H9 (cell line): Measurements from ENCODE around the gene RAD51. TPM values are rescaled to one million over a fixed set of nuclear protein-coding genes. Genes with fewer than 3 reads are reported as not detected.
"Not testable (repeated sequence)": the region's sequence is repeated elsewhere in the genome, so short reads cannot be mapped to it uniquely, and the experiment has no call there.

ENCODE experiments used
- DNase-seq: peaks from one replicate; pipeline ENCODE4 v3.0.0-alpha.2; 2017
- H2AFZ ChIP-seq: one replicate; pipeline ENCODE4 v1.6.1; 2013; ENCODE audit warnings: mild to moderate bottlenecking, low read length, control low read depth, moderate library complexity
- H2AK5ac ChIP-seq: 2 replicates; pipeline ENCODE4 v1.6.1; 2013; ENCODE audit warnings: low read length, control low read depth, mixed read lengths; ENCODE audit not compliant: insufficient read length
- H2BK120ac ChIP-seq: one replicate; pipeline ENCODE4 v1.6.1; 2013; ENCODE audit warnings: low read depth, mild to moderate bottlenecking, low read length, control low read depth, inconsistent platforms; ENCODE audit not compliant: poor library complexity, severe bottlenecking
- H2BK12ac ChIP-seq: 2 replicates; pipeline ENCODE4 v1.6.1; 2013; ENCODE audit warnings: low read length, control low read depth, mixed read lengths, low read depth; ENCODE audit not compliant: insufficient read length
- H2BK15ac ChIP-seq: 2 replicates; pipeline ENCODE4 v1.6.1; 2013; ENCODE audit warnings: low read depth, low read length, control low read depth
- H2BK20ac ChIP-seq: one replicate; pipeline ENCODE4 v1.6.1; 2013; ENCODE audit warnings: low read depth, mild to moderate bottlenecking, low read length, control low read depth, inconsistent platforms; ENCODE audit not compliant: poor library complexity, severe bottlenecking
- H2BK5ac ChIP-seq: 2 replicates; pipeline ENCODE4 v1.6.1; 2013; ENCODE audit warnings: low read length, control low read depth, mixed read lengths; ENCODE audit not compliant: insufficient read length
- H3K14ac ChIP-seq: 2 replicates; pipeline ENCODE4 v1.6.1; 2013; ENCODE audit warnings: low read length, control low read depth; ENCODE audit not compliant: insufficient read depth
- H3K18ac ChIP-seq: 2 replicates; pipeline ENCODE4 v1.6.1; 2013; ENCODE audit warnings: low read depth, mild to moderate bottlenecking, mixed read lengths, low read length, control low read depth; ENCODE audit not compliant: insufficient read length
- H3K23ac ChIP-seq: 2 replicates; pipeline ENCODE4 v1.6.1; 2013; ENCODE audit warnings: low read length, control low read depth, mixed read lengths, low read depth; ENCODE audit not compliant: insufficient read length
- H3K23me2 ChIP-seq: 2 replicates; pipeline ENCODE4 v1.6.1; 2013; ENCODE audit warnings: low read depth, mild to moderate bottlenecking, mixed read lengths, low read length, control low read depth; ENCODE audit not compliant: insufficient read length, poor library complexity, severe bottlenecking
- H3K27ac ChIP-seq: 2 replicates; pipeline ENCODE4 v1.5.1; 2013; ENCODE audit warnings: low read length, control low read depth, mixed read lengths, low read depth; ENCODE audit not compliant: insufficient read length
- H3K27me3 ChIP-seq: 2 replicates; pipeline ENCODE4 v1.6.1; 2013; ENCODE audit warnings: low read length, control low read depth, inconsistent platforms; ENCODE audit not compliant: insufficient read depth
- H3K4ac ChIP-seq: 2 replicates; pipeline ENCODE4 v1.6.1; 2013; ENCODE audit warnings: low read depth, mild to moderate bottlenecking, control low read depth, inconsistent platforms, low read length, moderate library complexity
- H3K4me1 ChIP-seq: 2 replicates; pipeline ENCODE4 v1.6.1; 2013; ENCODE audit warnings: low read length, control low read depth, inconsistent platforms; ENCODE audit not compliant: insufficient read depth
- H3K4me2 ChIP-seq: 2 replicates; pipeline ENCODE4 v1.6.1; 2013; ENCODE audit warnings: low read length, control low read depth, mixed read lengths; ENCODE audit not compliant: insufficient read length, insufficient read depth
- H3K56ac ChIP-seq: 2 replicates; pipeline ENCODE4 v1.6.1; 2013; ENCODE audit warnings: low read depth, mild to moderate bottlenecking, mixed read lengths, low read length, control low read depth; ENCODE audit not compliant: insufficient read length
- H3K79me1 ChIP-seq: 2 replicates; pipeline ENCODE4 v1.6.1; 2013; ENCODE audit warnings: low read depth, mild to moderate bottlenecking, moderate library complexity, low read length, control low read depth, inconsistent platforms; ENCODE audit not compliant: insufficient read depth, poor library complexity, severe bottlenecking
- H3K79me2 ChIP-seq: 2 replicates; pipeline ENCODE4 v1.6.1; 2013; ENCODE audit warnings: low read length, control low read depth, inconsistent platforms; ENCODE audit not compliant: insufficient read depth
- H3K9ac ChIP-seq: 2 replicates; pipeline ENCODE4 v1.6.1; 2013; ENCODE audit warnings: low read length, control low read depth, mixed read lengths; ENCODE audit not compliant: insufficient read length; ENCODE audit errors: extremely low read depth
- H3K9me3 ChIP-seq: one replicate; pipeline ENCODE4 v1.6.1; 2013; ENCODE audit warnings: low read depth, low read length, inconsistent platforms; ENCODE audit not compliant: control insufficient read depth
- H3T11ph ChIP-seq: one replicate; pipeline ENCODE4 v1.6.1; 2013; ENCODE audit warnings: mild to moderate bottlenecking, low read length, control low read depth, inconsistent platforms
- H4K20me1 ChIP-seq: one replicate; pipeline ENCODE4 v1.6.1; 2013; ENCODE audit not compliant: control insufficient read depth, insufficient read length, insufficient read depth
- H4K5ac ChIP-seq: 2 replicates; pipeline ENCODE4 v1.6.1; 2013; ENCODE audit warnings: low read depth, mild to moderate bottlenecking, mixed read lengths, low read length, control low read depth; ENCODE audit not compliant: insufficient read length
- H4K8ac ChIP-seq: replicated peaks from 2 replicates; pipeline ENCODE4 v1.6.1; 2013; ENCODE audit warnings: low read length, control low read depth, mixed read lengths, low read depth; ENCODE audit not compliant: insufficient read length
- H4K91ac ChIP-seq: 2 replicates; pipeline ENCODE4 v1.6.1; 2013; ENCODE audit warnings: low read depth, mild to moderate bottlenecking, moderate library complexity, mixed read lengths, low read length, control low read depth; ENCODE audit not compliant: insufficient read length
- H3K27ac Mint-ChIP-seq, 3 experiments: 2 replicates in 2 of 3; 3 replicates in 1 of 3; pipeline ENCODE4 v1.8.0; 2020 to 2021; ENCODE audit warnings: mixed read lengths in 3 of 3, mild to moderate bottlenecking in 1 of 3, moderate library complexity in 1 of 3
- H3K27me3 Mint-ChIP-seq: 2 replicates; pipeline ENCODE4 v1.8.0; 2021; ENCODE audit warnings: low read depth, mild to moderate bottlenecking, moderate library complexity, mixed read lengths
- H3K36me3 Mint-ChIP-seq, 3 experiments: 2 replicates in 2 of 3; 3 replicates in 1 of 3; pipeline ENCODE4 v1.8.0; 2020 to 2021; ENCODE audit warnings: low read depth in 3 of 3, mixed read lengths in 3 of 3; ENCODE audit not compliant: insufficient read depth in 1 of 3
- H3K4me1 Mint-ChIP-seq, 2 experiments: 2 replicates each; pipeline ENCODE4 v1.8.0; 2020; ENCODE audit warnings: mixed read lengths in 2 of 2
- H3K4me3 Mint-ChIP-seq, 2 experiments: 2 replicates in 1 of 2; 3 replicates in 1 of 2; pipeline ENCODE4 v1.8.0; 2020 to 2021; ENCODE audit warnings: mild to moderate bottlenecking in 2 of 2, mixed read lengths in 2 of 2, moderate library complexity in 1 of 2
- H3K9me3 Mint-ChIP-seq, 2 experiments: 2 replicates in 1 of 2; 3 replicates in 1 of 2; pipeline ENCODE4 v1.8.0; 2020; ENCODE audit warnings: mild to moderate bottlenecking in 2 of 2, mixed read lengths in 2 of 2, moderate library complexity in 1 of 2
- WGBS: extraction: QIAGEN DNeasy Blood & Tissue Kit; methylation state at CpG from one replicate; pipeline ENCODE4 v1.1.7; 2013; ENCODE audit warnings: missing lambda C conversion rate, low lambda C conversion rate, mixed read lengths; ENCODE audit not compliant: insufficient read length; ENCODE audit errors: extremely low coverage; 5-methylcytosine and 5-hydroxymethylcytosine counted together
- total RNA-seq: library from RNA; stranded (reverse); gene quantifications from 2 replicates; pipeline ENCODE4 v1.2.1, GENCODE V29; 2021

The RAD51 gene
- total RNA-seq, 1 experiment from 2014 or later: 39.2 TPM

DNA sequence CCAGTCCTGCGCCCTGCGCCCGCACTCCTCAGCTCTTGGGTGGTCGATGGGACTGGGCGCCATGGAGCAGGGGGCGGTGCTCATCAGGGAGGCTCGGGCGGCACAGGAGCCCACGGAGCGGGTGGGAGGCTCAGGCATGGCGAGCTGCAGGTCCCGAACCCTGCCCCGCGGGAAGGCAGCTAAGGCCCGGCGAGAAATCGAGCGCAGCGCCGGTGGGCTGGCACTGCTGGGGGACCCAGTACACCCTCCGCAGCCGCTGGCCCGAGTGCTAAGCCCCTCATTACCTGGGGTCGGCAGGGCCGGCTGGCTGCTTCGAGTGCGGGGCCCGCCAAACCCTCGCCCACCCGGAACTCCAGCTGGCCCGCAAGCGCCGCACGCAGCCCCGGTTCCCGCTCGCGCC lies 18.1 kb upstream of the RAD51 start:
- H4K8ac ChIP-seq, H2BK5ac ChIP-seq, H3K27ac Mint-ChIP-seq, H3K9ac ChIP-seq, H3K27me3 ChIP-seq, DNase-seq, H3K79me2 ChIP-seq, H3T11ph ChIP-seq, H3K27ac ChIP-seq, H2BK15ac ChIP-seq, H3K27me3 Mint-ChIP-seq, H3K9me3 ChIP-seq, H2AK5ac ChIP-seq, H3K4me1 Mint-ChIP-seq, H3K18ac ChIP-seq, H3K23me2 ChIP-seq, H3K4me3 Mint-ChIP-seq, H3K23ac ChIP-seq, H2BK120ac ChIP-seq, H3K79me1 ChIP-seq, H4K91ac ChIP-seq, H2BK20ac ChIP-seq, H4K5ac ChIP-seq, H3K4me1 ChIP-seq, H3K56ac ChIP-seq, H3K36me3 Mint-ChIP-seq, H3K4me2 ChIP-seq, H2BK12ac ChIP-seq, H3K4ac ChIP-seq, H2AFZ ChIP-seq, H3K14ac ChIP-seq, H4K20me1 ChIP-seq: not testable (repeated sequence)
- WGBS: no CpG with 5 or more reads among the region's 38 CpGs
- H3K9me3 Mint-ChIP-seq: peaks cover 8 to 12% of the 10 kb centered on the region in 2 experiments; a peak in 4 of 5 replicates
